ENCODE measurements around the gene CST2.
"Not testable (repeated sequence)": the region's sequence is repeated elsewhere in the genome, so short reads cannot be mapped to it uniquely, and the experiment has no call there.

Gene CST2

GRCh38 chr20:23800865-23801264, 25.7 kb downstream of the CST2 start:
- no peak for DNase-seq

- peak in 1 of 2 experiments; percentile 1 for DNase-seq
Observed at GRCh38 chr20:23799216-23799847, 27.2 kb downstream of the CST2 start.

- no peak for DNase-seq
Observed at GRCh38 chr20:23795526-23795925, 31.0 kb downstream of the CST2 start.

GRCh38 chr20:23794841-23795240, 31.7 kb downstream of the CST2 start:
- DNase-seq: no peak

- DNase-seq: no peak
Observed at GRCh38 chr20:23794065-23794464, 32.5 kb downstream of the CST2 start.

- DNase-seq: no peak
Observed at GRCh38 chr20:23783447-23783846, 43.1 kb downstream of the CST2 start.

- peak in 1 of 2 experiments; percentile 48 for DNase-seq
Observed at GRCh38 chr20:23782366-23782983, 44.1 kb downstream of the CST2 start.

- DNase-seq: not testable (repeated sequence)
Observed at GRCh38 chr20:23778676-23779075, 47.9 kb downstream of the CST2 start.

- not testable (repeated sequence) for DNase-seq
Observed at GRCh38 chr20:23777380-23777779, 49.1 kb downstream of the CST2 start.

GRCh38 chr20:23776067-23776771, 50.3 kb downstream of the CST2 start:
- no peak for DNase-seq

- DNase-seq: no peak
Observed at GRCh38 chr20:23774081-23774480, 52.4 kb downstream of the CST2 start.
